KG1 (cell line): Measurements from ENCODE around the gene EFHD1.
"Not testable (repeated sequence)": the region's sequence is repeated elsewhere in the genome, so short reads cannot be mapped to it uniquely, and the experiment has no call there.

Source experiments
- DNase-seq: peaks from one replicate; lab custom pipeline; 2025; lab: John Stamatoyannopoulos, UW

Gene EFHD1

DNA sequence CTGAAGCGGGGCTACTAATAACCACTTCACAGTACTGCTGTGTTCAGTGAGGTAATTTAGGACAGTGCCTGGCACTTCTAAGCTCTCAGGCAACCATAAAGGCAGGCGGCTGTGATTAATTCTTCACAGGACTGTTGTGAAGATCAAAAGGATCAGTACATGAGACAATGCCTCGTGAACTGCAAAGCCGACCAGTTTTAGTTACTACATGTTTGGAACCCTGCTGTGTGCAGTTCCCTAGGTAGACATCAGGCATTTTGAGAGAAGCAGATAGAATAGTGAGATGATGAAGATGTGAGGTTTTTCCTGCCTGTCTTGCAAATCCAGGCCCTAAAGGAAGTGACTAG is 19.1 kb downstream of the EFHD1 start:
- DNase-seq = no peak

DNA sequence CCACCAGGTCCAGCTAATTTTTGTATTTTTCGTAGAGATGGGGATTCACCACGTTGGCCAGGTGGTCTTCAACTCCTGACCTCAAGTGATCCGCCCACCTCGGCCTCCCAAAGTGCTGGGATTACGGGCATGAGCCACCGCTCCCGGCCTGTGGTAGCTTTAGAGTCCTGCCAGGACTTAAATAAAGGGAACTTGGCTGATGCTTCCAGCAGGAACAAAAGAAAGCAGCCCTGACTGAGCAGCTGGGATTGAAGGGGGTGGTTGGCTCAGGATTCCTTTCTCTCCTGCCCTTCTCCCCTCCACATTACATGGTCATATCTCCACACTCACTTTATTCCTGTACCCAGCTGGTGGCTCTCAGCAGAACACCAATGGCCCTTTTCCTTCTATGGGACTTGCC is 20.0 kb downstream of the EFHD1 start:
- no peak for DNase-seq

DNA sequence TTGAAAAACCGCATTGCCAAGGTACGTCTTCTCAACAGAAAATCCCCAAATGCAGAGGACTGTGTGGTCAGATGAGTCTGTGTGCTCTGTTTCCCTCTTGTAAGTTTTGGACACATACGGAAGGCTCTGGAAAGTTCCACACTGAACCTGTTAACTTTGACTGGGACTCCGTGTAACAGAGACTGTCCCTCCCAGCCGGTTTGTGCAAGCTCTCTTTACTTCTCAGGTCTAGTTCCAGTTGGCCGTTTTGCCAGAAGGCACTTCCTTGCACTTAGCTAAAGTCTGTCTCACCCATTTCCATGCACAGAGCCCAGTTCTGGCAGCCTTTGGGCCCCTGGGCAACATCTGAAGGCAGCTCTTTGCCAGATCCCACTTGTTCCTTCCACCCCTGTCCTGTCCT is 22.0 kb downstream of the EFHD1 start:
- DNase-seq = no peak

DNA sequence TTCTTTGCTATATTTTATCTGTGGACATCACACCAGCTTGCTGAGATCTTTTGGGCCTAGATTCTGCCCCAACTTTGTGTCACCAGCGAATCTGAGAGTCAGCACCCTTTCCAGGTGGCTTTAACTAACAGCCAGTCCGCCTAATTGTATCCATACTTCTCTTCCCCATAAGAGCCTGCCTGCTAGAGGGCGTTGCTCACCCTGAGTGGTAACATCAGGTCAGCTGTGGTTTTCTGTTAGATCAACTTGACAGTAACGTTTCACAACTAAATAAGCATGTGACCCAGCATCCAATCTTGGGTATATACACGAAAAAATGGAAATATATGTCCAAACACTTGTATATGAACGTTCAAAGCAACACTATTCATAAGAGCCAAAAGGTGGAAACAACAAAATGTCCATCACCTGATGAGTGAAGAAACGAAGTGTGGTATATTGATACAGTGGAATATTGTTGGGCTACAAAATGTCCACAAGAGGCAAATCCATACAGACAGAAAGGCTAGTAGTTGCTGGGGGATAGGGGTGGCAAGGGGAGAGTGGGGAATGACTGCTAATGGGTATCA is 24.9 kb downstream of the EFHD1 start:
- no peak for DNase-seq

DNA sequence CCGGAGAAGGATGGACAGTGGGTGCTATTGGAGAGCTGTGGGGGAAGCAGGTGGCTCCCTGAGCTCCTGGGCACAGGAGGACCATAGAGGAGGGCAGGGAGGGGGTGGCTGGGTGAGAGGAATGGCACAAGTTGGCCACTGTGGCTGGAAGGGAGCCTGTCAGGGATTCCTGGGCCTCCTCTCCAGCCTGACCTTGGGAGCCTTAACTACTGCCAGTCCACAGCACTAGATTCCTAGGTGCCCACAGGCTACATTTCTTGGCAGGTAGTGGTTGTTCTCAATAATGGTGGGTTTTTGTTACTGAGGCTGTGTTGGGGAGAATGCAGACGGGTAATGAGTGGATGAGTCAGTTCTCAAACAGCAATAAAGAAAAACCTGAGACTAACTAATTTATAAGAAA is 26.0 kb downstream of the EFHD1 start:
- no peak for DNase-seq

DNA sequence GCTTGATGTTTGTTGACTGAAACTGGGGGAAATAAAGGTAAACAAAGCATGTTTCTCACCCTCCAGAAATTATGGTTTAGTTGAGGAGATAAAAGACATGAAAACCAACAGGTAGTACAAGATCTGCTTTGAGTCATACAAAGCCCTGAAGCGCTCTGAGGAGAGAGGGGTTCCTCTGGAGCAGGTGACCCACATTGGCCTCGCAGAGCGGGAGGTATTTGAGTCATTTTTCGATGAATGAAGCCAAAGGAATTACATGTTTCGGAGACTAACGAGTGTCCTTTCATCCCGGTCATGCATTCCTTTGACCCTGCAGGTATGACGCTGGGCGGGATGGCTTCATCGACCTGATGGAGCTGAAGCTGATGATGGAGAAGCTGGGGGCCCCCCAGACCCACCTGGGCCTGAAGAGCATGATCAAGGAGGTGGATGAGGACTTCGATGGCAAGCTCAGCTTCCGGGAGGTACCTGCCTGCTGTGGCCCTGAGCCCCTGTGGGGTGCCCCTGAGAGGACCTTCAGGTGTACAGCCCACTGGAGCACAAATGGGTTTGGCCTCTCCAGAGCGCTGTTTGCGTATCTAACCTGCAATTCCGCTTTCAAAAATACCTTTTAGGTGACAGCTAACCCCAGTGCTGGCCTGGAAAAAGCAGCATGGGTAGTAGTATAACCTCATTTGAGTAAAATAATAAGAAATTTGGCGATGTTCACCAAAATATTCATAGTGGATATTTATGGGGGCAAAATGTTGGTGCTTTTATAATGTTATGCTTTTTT is 29.3 kb downstream of the EFHD1 start:
- no peak for DNase-seq

DNA sequence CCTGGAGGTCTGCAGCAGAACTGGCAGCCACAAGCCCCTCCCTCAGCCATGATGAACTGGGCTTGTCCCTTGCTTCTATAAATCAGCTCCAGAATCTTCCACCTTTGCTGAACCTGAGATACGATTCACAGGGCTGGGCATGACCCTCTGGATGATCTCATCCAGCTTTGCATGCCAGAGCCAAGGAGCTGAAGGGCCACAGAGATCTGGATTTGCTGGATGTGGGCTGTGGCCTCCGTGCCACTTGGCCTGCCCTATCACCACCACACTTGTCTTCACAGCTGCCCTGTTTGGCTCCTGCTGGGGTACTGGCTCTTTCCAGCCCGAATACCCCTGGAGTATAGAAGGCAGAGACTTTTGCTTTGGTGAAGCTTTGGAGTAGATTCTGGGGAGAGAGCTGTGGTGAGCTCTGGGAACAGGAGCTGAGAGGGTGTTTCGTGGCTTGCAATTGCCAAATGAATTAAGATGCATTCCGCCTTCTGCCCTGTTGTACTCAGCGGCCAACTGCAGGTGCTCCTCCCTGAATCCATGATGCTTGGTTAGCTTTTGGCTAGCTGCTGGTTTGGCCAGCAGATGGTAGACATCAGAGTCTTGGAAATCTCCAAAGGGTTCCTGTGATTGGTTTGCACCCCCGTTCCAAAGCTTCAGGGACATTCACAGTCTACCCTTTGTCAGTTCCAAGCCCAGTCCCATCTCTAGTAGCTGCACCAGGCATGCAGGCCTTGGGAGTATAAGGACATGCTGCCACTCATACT is 32.8 kb downstream of the EFHD1 start:
- no peak for DNase-seq

DNA sequence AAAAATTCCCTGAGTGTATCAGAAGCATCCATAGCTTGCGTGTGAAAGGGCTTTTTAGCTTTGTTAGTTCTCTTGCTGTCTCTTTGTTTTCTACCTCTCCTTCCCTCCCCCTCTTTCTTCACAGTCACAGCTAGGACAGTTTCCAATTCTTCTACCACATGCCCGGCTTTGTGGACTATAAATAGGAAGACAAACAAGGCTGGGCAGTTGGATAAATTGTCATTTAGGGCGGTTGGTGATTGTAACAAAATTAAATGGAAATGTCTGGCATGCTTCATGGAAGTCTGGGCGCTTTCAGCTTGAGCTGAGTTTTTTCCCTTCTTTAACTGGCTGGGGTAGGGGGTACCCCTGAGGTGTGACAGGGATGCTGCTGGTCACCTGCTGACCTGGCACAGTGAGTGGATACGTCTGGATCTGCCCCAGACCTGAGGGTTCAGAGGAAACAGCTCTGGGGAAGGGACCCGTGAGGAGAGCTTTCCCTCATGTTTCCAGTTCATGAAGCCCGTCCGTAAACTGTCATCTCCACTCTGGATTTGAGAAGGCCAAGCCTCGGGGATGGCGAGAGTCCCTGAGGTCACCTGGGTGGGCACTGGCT is 34.7 kb downstream of the EFHD1 start:
- no peak for DNase-seq

DNA sequence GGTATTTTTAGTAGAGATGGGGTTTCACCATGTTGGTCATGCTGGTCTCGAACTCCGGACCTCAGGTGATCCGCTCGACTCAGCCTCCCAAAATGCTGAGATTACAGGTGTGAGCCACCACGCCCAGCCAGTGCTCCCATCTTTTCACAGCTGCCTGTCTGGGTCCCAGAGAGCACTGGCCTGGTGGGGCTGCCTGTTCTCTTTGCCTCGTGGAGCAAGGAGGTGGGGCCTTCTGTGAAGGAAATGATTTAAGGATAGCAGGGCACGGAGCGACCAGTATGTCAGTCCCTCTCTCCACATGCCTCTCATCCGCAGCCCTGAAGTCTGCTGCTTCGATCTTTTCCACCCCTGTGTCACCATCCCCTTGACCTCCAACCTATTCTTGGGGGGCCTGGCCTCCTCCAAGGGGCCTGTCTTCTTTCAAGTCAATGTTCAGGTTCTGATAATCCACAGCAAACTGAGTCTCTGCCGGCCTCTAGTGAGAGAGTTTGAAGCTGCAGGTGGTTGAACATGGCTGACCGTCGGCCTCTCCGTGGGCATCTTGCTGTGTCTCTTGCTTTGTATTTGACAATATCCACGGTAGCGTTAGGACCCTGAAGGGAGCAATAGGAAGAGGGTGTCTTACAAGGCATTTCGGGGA is 35.5 kb downstream of the EFHD1 start:
- DNase-seq = no peak

DNA sequence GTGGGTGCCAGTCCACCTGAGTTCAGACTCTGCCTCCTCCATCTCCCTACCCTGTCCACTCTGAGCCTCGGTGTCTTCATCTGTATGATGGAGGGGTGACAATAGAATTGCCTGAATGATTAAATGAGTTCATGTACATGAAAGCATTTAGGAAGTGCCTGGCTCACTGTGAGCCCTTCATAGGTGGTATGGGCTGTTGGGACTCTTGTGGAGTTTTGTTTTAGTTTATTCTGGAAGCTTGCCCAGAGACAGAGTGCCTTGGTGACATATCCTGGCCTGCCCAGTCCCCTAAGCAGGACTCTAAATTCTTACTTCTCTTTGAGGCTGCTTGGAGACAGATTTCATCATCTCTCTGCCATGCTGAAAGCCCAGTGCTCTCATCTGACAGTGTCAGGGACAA is 39.2 kb downstream of the EFHD1 start:
- no peak for DNase-seq

DNA sequence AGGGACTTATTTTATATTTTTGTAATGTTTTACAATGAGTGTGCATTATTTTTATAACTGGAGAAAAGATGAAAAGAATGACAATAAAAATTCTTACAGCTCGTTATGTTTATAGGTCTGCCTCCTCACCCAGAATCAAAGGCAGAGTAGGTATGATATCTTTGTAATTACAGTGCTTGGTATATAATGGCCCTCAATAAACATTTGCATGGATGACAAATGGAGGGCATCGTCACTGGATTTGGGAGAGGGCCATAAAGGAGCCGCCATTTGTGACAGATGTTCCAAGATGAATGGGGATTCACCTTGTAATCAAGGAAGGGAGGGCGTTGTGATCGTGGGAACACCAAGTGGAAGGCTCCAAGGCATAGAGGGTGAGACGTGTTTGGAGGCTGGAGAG is 41.1 kb downstream of the EFHD1 start:
- no peak for DNase-seq

DNA sequence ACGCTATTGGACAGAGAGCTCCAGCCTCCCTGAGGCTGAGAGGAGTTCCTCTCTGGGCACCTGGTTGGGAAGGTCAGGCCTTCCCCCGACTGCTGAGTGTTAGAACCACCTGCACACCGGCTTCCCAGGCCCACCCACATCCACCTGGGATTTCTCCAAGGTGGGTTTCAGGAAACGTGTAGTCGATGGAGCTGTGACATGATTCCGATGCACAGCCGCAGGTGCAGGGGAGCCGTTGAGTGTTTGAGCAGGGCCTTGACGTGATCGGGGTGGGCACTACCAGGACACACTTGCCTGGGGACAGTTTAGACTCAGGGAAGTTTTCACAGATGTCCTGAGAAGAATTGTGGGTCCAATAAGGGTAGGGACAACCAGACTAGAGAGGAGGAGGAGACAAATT is 42.0 kb downstream of the EFHD1 start:
- DNase-seq = no peak

DNA sequence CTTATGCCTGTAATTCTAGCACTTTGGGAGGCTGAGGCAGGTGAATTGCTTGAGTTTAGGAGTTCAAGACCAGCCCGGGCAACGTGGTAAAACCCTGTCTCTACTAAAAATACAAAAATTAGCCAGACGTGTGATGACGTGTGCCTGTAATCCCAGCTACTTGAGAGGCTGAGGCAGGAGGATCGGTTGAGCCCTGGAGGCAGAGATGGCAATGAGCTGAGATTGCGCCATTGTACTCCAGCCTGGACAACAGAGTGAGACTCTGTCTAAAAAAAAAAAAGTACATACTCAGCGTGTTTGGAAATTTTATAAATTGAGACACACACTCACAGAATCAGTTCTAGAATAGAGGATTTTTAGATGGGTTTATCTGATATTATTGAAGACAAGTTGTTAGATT is 46.6 kb downstream of the EFHD1 start:
- DNase-seq = no peak

DNA sequence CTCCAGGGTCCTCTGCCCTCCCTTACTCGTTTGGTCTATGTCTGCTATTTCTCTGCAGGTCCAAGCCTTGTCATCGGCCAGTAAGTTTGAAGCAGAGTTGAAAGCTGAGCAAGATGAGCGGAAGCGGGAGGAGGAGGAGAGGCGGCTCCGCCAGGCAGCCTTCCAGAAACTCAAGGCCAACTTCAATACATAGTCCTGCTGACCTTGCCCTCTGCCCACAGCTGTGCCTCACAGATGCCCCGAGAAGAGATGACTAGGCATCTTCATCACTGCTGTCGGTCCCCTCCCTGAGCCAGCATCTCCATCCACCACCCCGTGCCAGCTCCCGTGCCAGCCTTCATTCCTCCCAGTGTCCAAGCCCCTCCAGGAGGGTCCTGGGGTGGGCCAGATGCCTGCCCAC is 48.1 kb downstream of the EFHD1 start:
- DNase-seq = no peak

DNA sequence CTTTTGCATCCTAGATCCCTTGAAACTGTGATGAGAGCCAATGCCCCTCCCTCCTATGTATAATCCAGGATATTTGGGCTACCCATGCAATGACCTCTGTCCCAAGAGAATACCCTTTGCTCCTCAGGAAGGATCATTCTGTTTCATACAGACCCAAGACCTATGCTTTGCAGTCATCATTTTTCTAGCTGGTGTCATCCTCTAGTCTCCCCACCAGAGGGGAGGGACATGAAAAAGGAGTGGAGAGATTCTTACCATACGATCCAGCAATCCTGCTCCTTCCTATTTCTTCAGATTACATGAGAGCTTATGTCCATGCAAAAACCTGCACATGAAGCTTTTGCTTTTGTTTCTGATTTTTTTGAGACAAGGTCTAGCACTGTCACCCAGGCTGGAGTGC is 50.0 kb downstream of the EFHD1 start:
- DNase-seq = no peak

DNA sequence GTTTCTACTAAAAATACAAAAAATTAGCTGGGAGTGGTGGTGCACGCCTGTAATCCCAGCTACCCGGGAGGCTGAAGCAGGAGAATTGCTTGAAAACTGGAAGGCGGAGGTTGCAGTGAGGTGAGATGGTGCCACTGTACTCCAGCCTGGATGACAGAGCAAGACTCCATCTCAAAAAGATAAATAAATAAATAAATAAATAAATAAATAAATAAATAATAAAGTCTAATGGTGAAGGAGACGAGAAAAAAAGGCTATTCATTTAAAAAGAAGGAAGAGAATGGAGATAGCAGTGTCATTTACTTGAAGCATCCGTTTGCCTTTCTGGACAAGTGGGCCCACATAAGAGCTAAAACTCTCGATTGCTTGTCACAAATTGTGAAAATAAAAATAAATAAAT is 52.0 kb downstream of the EFHD1 start:
- DNase-seq = not testable (repeated sequence)

DNA sequence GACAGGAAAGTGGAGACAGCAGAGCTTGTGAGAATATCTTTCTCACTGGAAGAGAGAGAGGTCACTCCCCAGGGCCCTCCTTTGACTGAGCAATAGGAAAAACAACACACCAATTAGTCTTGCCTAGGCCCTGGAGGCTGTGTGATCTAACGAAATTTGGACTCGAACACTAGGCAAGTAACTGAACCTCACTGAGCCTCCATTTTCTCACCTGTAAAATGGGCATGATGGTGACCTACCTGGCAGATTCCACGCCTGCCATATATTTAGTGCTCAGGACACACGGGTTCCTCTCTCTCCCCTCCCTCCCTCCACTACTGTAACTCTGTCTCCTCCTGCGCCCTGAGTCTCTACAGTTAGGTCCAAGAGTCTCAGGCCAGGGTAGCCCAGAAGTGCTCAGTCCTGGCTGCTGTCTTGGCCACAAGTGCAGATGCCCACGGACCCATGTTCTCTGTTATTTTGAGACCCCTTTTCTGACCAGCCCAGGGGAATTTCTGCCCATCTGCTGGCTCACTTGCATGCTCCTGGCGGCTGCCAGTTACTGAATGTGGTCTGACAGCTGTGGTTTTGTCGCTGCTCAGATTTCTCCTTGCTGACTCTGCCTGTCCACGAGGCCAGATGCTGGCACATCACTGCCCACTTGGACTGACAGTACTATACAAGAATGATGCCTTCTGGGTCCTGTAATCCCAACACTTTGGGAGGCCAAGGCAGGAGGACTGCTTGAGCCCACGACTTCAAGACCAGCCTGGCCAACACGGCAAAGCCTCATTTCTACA is 54.2 kb downstream of the EFHD1 start:
- no peak for DNase-seq

DNA sequence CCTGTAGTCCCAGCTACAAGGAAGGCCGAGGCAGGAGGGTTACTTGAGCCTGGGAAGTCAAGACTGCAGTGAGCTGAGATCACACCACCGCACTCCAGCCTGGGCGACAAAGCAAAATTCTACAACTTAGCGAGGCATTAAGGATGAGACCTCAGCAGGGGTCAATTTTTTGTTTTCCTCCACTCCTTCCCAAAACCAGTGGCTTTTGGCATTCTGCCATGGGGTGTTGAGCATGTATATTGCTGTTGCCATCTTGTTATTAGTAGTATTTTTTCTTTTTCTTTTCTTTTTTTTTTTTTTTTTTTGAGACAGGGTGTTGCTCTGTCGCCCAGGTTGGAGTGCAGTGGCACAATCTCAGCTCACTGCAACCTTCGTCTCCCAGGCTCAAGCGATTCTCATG is 54.8 kb downstream of the EFHD1 start:
- no peak for DNase-seq

DNA sequence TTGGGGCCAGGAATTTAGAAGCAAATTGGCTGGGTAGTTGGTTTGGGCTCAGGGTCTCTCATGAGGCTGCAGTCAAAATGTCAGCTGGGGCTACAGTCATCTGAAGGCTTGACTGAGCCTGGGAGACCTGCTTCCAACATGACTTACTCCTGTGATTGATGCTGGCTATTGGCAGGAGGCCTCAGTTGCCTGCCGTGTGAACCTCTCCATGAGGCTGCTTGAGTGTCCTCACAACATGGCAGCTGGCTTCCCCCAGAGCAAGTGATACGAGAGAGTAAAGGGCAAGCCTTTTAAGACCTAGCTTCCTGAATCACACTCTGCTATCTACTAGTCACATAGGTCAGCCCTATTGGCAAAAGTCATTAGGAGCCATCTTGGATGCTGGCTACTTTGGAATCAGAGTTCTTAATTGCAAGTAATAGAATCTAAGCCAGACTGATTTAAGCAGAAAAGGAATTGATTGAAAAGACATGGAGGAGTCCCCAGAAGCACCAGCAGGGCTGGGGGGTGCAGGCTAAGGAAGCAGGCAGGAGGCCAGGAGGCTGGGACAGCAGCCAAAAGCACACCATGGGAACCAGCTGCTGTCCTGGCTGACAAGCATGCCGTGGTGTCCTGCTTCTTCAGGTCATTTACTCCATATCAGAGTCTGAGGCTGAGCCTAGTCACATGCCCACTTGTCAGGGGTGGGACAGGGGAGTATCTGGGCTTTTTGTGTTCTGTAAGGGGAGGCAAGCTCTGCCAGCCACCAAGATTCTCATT is 55.9 kb downstream of the EFHD1 start:
- no peak for DNase-seq

DNA sequence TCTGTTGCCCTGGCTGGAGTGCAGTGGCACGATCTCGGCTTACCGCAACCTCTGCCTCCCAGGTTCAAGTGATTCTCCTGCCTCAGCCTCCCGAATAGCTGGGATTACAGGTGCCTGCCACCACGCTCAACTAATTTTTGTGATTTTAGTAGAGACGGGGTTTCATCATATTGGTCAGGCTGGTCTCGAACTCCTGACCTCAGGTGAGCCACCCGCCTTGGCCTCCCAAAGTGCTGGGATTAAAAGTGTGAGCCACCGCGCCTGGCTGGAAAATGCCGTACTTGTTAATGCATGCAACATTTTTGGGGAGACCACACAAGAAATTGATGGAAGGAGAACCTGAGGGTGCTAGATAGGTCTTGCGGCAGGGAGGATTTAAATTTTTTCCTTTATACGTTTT is 57.7 kb downstream of the EFHD1 start:
- DNase-seq = not testable (repeated sequence)

DNA sequence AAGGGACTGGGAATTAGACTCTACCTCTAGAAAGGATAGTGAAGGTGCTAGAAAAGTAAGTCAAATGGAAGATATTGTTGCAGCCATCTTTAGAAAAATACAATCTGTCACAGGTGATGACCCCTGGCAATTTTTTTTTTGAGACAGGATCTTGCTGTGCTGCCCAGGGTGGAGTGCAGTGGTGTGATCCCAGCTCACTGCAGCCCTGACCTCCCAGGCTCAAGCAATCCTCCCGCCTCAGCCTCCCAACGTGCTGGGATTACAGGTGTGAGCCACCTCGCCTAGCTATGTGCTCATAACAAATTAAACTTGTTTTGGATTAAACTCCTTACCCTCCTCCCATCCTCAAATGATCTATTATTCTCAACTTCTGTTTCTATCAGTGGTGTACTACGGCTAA is 59.9 kb downstream of the EFHD1 start:
- DNase-seq = no peak
